Urinary bladder (tissue), 4 donors: ENCODE results near the gene GSPT1. TPM values are rescaled to one million over a fixed set of nuclear protein-coding genes. Genes with fewer than 3 reads are reported as not detected.
"Not testable (repeated sequence)": the region's sequence is repeated elsewhere in the genome, so short reads cannot be mapped to it uniquely, and the experiment has no call there.

ENCODE experiments used
- DNase-seq: peaks from one replicate; pipeline ENCODE4 v3.0.0-alpha.2; 2015; ENCODE audit errors: extremely low spot score
- H3K27ac ChIP-seq: one replicate; pipeline ENCODE4 v1.5.1; 2013; ENCODE audit warnings: low read depth, mild to moderate bottlenecking, moderate library complexity
- H3K36me3 ChIP-seq: one replicate; pipeline ENCODE4 v1.6.1; 2013; ENCODE audit warnings: mild to moderate bottlenecking, moderate library complexity; ENCODE audit not compliant: insufficient read depth
- H3K4me1 ChIP-seq: one replicate; pipeline ENCODE4 v1.6.1; 2013; ENCODE audit warnings: mild to moderate bottlenecking, moderate library complexity; ENCODE audit not compliant: insufficient read depth
- H3K4me3 ChIP-seq: one replicate; pipeline ENCODE4 v1.5.1; 2013; ENCODE audit warnings: low read depth, low read length
- WGBS: extraction: QIAGEN DNeasy Blood & Tissue Kit; methylation state at CpG from one replicate; pipeline ENCODE4 v1.1.7; 2013; 5-methylcytosine and 5-hydroxymethylcytosine counted together
- polyA plus RNA-seq: library from polyadenylated mRNA; stranded (reverse); fragments of 200-250 nt; gene quantifications from one replicate; pipeline ENCODE4 v1.2.3, GENCODE V29; 2013
- small RNA-seq: library from RNA; depleted of rRNA; stranded (forward); fragments of <200 nt; gene quantifications from one replicate; pipeline ENCODE3, GENCODE V24; 2014
- total RNA-seq: library from RNA; depleted of rRNA; stranded (reverse); fragments of >200 nt; gene quantifications from one replicate; pipeline ENCODE4 v1.2.3, GENCODE V29; 2014
- donor health status: healthy with polysubstance abuse.
- donor health status: healthy.

The GSPT1 gene
- total and polyA plus RNA-seq, 2 donors, result 44.5 to 61.4 TPM

- 63% methylated on average over 6 of the region's 6 CpGs for WGBS
- Histone ChIP-seq H3K4me1 (no peaks in the 10 kb centered on the region), H3K27ac (no peak overlapping the region), H3K4me3 (no peak overlapping the region), H3K36me3 (peaks cover 9% of the 10 kb centered on the region)
- DNase-seq, result no peak
These were observed 81.6 kb downstream of the GSPT1 start for GRCh38 chr16:11833951-11834695.

- H3K4me1 ChIP-seq, result no peaks in the 10 kb centered on the region
- no peak overlapping the region for H3K4me3 ChIP-seq
- no peak for DNase-seq
- no peaks in the 10 kb centered on the region for H3K36me3 ChIP-seq
- no peak overlapping the region for H3K27ac ChIP-seq
- 70% methylated on average over 5 of the region's 5 CpGs for WGBS
These were observed 87.1 kb downstream of the GSPT1 start for GRCh38 chr16:11828696-11829095.

GRCh38 chr16:11825520-11826165 lies 90.1 kb downstream of the GSPT1 start:
- not testable (repeated sequence) for H3K27ac ChIP-seq, DNase-seq, H3K36me3 ChIP-seq, H3K4me3 ChIP-seq, H3K4me1 ChIP-seq
- WGBS, result 91% methylated on average over 13 of the region's 13 CpGs

GRCh38 chr16:11824362-11824761 lies 91.4 kb downstream of the GSPT1 start:
- 41% methylated on average over 5 of the region's 5 CpGs for WGBS
- Histone ChIP-seq H3K27ac (no peak overlapping the region), H3K4me3 (no peak overlapping the region), H3K4me1 (no peaks in the 10 kb centered on the region), H3K36me3 (no peaks in the 10 kb centered on the region)
- DNase-seq, result no peak

- H3K4me3 ChIP-seq, H3K36me3 ChIP-seq, DNase-seq, H3K27ac ChIP-seq, H3K4me1 ChIP-seq: not testable (repeated sequence)
- 94% methylated on average over 5 of the region's 5 CpGs for WGBS
These were observed 92.1 kb downstream of the GSPT1 start for GRCh38 chr16:11823645-11824044.

- DNase-seq, result no peak
- H3K27ac ChIP-seq, result no peak overlapping the region
- no peaks in the 10 kb centered on the region for H3K36me3 ChIP-seq
- 81% methylated on average over 10 of the region's 10 CpGs for WGBS
- H3K4me1 ChIP-seq, result no peaks in the 10 kb centered on the region
- no peak overlapping the region for H3K4me3 ChIP-seq
These were observed 96.0 kb downstream of the GSPT1 start for GRCh38 chr16:11819798-11820197.

GRCh38 chr16:11818970-11819369 lies 96.8 kb downstream of the GSPT1 start:
- not testable (repeated sequence) for DNase-seq, H3K4me3 ChIP-seq, H3K27ac ChIP-seq, H3K36me3 ChIP-seq, H3K4me1 ChIP-seq
- whole genome bisulfite sequencing, result 87% methylated on average over 13 of the region's 13 CpGs

Small RNAs within 50 kb of the gene (small RNA-seq; reads per million reads assigned to genes)
- gene AC007216.5 (not detected), gene COX6CP1 (not detected)

Other genes starting within 250 kb of the GSPT1 start
- 11.4 TPM for gene SNN, start 247.5 kb downstream of the GSPT1 start, total RNA-seq
- gene SNN, start 247.5 kb downstream of the GSPT1 start, polyA plus RNA-seq, result 28.3 TPM
- 22.7 TPM for gene TXNDC11, start 173.1 kb downstream of the GSPT1 start, total RNA-seq
- 39.1 TPM for gene TXNDC11, start 173.1 kb downstream of the GSPT1 start, polyA plus RNA-seq
- 78.8 TPM for gene ZC3H7A, start 118.7 kb downstream of the GSPT1 start, total RNA-seq
- 32.2 TPM for gene ZC3H7A, start 118.7 kb downstream of the GSPT1 start, polyA plus RNA-seq
- gene RSL1D1, start 64.4 kb downstream of the GSPT1 start, total RNA-seq, result 157 TPM
- gene RSL1D1, start 64.4 kb downstream of the GSPT1 start, polyA plus RNA-seq, result 112 TPM
- gene NPIPB2, start 26.1 kb upstream of the GSPT1 start, total RNA-seq, result 7.1 TPM
- 8.5 TPM for gene NPIPB2, start 26.1 kb upstream of the GSPT1 start, polyA plus RNA-seq
- gene TNFRSF17, start 49.3 kb upstream of the GSPT1 start, total RNA-seq, result not detected
- gene TNFRSF17, start 49.3 kb upstream of the GSPT1 start, polyA plus RNA-seq, result not detected
- 18.3 TPM for gene SNX29, start 60.8 kb upstream of the GSPT1 start, total RNA-seq
- gene SNX29, start 60.8 kb upstream of the GSPT1 start, polyA plus RNA-seq, result 12.1 TPM